ENCODE measurements around the gene TRIM62. TPM values are rescaled to one million over a fixed set of nuclear protein-coding genes. Genes with fewer than 3 reads are reported as not detected.

Gene TRIM62
- 10 to 100 TPM in 1 of 7 donors, 1 to 10 TPM in 6; 3.3 to 11.4 (median 7.0) TPM for total RNA-seq
- polyA plus RNA-seq = 1 to 10 TPM; 4.3 to 4.6 TPM
- long read RNA-seq, donor 1, transcript TRIM62-201 (5 exons, 3,437 nt) = major isoform, 8 of 25 reads
- long read RNA-seq, donor 1, partial matches to known transcripts = 2 of 25 reads
- long read RNA-seq, donor 1, other reads (novel, unspliced or antisense) = 14 of 25 reads
- long read RNA-seq, donor 2, partial matches to known transcripts = 5 of 8 reads
- long read RNA-seq, donor 2, other reads (novel, unspliced or antisense) = 0 of 8 reads
- long read RNA-seq, donor 3, transcript TRIM62-201 (5 exons, 3,437 nt) = major isoform, 7 of 21 reads
- long read RNA-seq, donor 3, partial matches to known transcripts = 1 of 21 reads
- long read RNA-seq, donor 3, other reads (novel, unspliced or antisense) = 13 of 21 reads

- DNase-seq = peak; percentile 89 to 95 (median 92)
- Histone ChIP-seq H3K27me3 (no peaks in the 10 kb centered on the region), H3K27ac (peak within 1 kb of the TSS; percentile 26 to 63), H3K9me3 (no peaks in the 10 kb centered on the region), H3K4me3 (peak within 1 kb of the TSS; percentile 54), H3K4me1 (ENCODE audit: insufficient read depth) (peaks cover 6% of the 10 kb centered on the region), H3K36me3 (no peaks in the 10 kb centered on the region)
- TF ChIP-seq EP300 (IDR thresholded peaks at IDR 0.05) (no peak), POLR2A (IDR thresholded peaks at IDR 0.05) (peak; percentile 30), CTCF (IDR thresholded peaks at IDR 0.05) (no peak)
- 0 to 2% (median 1%) methylated on average over 28 to 35 of the region's 35 CpGs for WGBS, 3 donors
- intact Hi-C loops (cut with DNase I) = loop anchor here in 1 of 4 donors (5.0 kb wide), 1 partner anchor 50 kb away; no protein-coding TSS in a partner anchor
Observed at GRCh38 chr1:33181921-33182341, at the start of gene TRIM62. Gene TRIM62 (minus strand): TSS chr1:33182043. CDS start chr1:33181432, 611 bp downstream.

- intact Hi-C loops (cut with DNase I) = no loop called here
- TF ChIP-seq EP300 (IDR thresholded peaks at IDR 0.05) (no peak), CTCF (IDR thresholded peaks at IDR 0.05) (no peak), POLR2A (IDR thresholded peaks at IDR 0.05) (no peak)
- no peak for DNase-seq
- Histone ChIP-seq H3K4me3 (no peak overlapping the region), H3K27me3 (no peaks in the 10 kb centered on the region), H3K36me3 (no peaks in the 10 kb centered on the region), H3K27ac (no peak overlapping the region), H3K4me1 (ENCODE audit: insufficient read depth) (peaks cover 3% of the 10 kb centered on the region), H3K9me3 (no peaks in the 10 kb centered on the region)
- WGBS, 3 donors = 92 to 93% (median 93%) methylated on average over 7 of the region's 7 CpGs
Observed at GRCh38 chr1:33231166-33231565, 49.3 kb upstream of the TRIM62 start.

GRCh38 chr1:33228935-33229487 lies 47.2 kb upstream of the TRIM62 start:
- WGBS, 3 donors = 16 to 21% (median 17%) methylated on average over 5 of the region's 5 CpGs
- H3K4me1 ChIP-seq (ENCODE audit: insufficient read depth) = peaks cover 3% of the 10 kb centered on the region
- no peaks in the 10 kb centered on the region for H3K9me3 ChIP-seq
- intact Hi-C loops (cut with DNase I) = no loop called here
- H3K27ac ChIP-seq = no peak overlapping the region
- peak in 2 of 5 donors; percentile 29 to 53 for DNase-seq
- no peak overlapping the region for H3K4me3 ChIP-seq
- H3K27me3 ChIP-seq = no peaks in the 10 kb centered on the region
- no peak for TF ChIP-seq POLR2A (IDR thresholded peaks at IDR 0.05)
- TF ChIP-seq CTCF (IDR thresholded peaks at IDR 0.05) = no peak
- no peak for TF ChIP-seq EP300 (IDR thresholded peaks at IDR 0.05)
- no peaks in the 10 kb centered on the region for H3K36me3 ChIP-seq

GRCh38 chr1:33225586-33225985 lies 43.7 kb upstream of the TRIM62 start:
- no peaks in the 10 kb centered on the region for H3K36me3 ChIP-seq
- peaks cover 5% of the 10 kb centered on the region for H3K4me1 ChIP-seq (ENCODE audit: insufficient read depth)
- WGBS, 3 donors = 71 to 85% (median 74%) methylated on average over 1 of the region's 1 CpG
- H3K9me3 ChIP-seq = no peaks in the 10 kb centered on the region
- H3K4me3 ChIP-seq = no peak overlapping the region
- H3K27ac ChIP-seq = no peak overlapping the region
- no peak for TF ChIP-seq CTCF (IDR thresholded peaks at IDR 0.05)
- TF ChIP-seq POLR2A (IDR thresholded peaks at IDR 0.05) = no peak
- TF ChIP-seq EP300 (IDR thresholded peaks at IDR 0.05) = no peak
- H3K27me3 ChIP-seq = no peaks in the 10 kb centered on the region
- intact Hi-C loops (cut with DNase I) = no loop called here
- no peak for DNase-seq

Data from ovary (tissue), 10 donors.